Lower leg skin (tissue), 4 donors: ENCODE results near the gene PYURF. TPM values are rescaled to one million over a fixed set of nuclear protein-coding genes. Genes with fewer than 3 reads are reported as not detected.

Source experiments
- DNase-seq, 2 donors: peaks; one replicate each; pipeline ENCODE4 v3.0.0-alpha.2; 2019; ENCODE audit warnings: low spot score in 2 of 2
- H3K4me3 ChIP-seq: fragments of 200-600 bp; sonication (generic); 2 replicates; pipeline ENCODE4 v1.5.1; 2017; ENCODE audit warnings: mild to moderate bottlenecking, low read depth; ENCODE audit not compliant: poor library complexity, severe bottlenecking
- CTCF ChIP-seq, 3 donors: fragments of 450-650 bp; IDR thresholded peaks; one replicate each; pipeline ENCODE4 v1.5.1; 2016; ENCODE audit warnings: antibody characterized with exemption in 3 of 3, mild to moderate bottlenecking in 3 of 3, moderate library complexity in 2 of 3
- POLR2A ChIP-seq, 2 donors: fragments of 450-650 bp; IDR thresholded peaks; one replicate each; pipeline ENCODE4 v1.6.1; 2016 to 2017; ENCODE audit warnings: antibody characterized with exemption in 2 of 2, mild to moderate bottlenecking in 1 of 2, moderate library complexity in 1 of 2
- WGBS, 2 donors: methylation state at CpG; one replicate each; pipeline ENCODE4 v1.1.5; 2018; 5-methylcytosine and 5-hydroxymethylcytosine counted together
- intact Hi-C: fragments of 100-400 bp; cut with DNase I; formaldehyde crosslinking; loops from one replicate; pipeline ENCODE4 v1.15.0; 2023; ENCODE audit warnings: low total_unique reads
- total RNA-seq, 4 donors: library from RNA; depleted of rRNA; stranded (reverse); fragments of >200 nt; gene quantifications; one replicate each; pipeline ENCODE4 v1.1.0, GENCODE V29; 2016

Gene PYURF
- total RNA-seq, 4 donors from 2014 or later, result 83.8 to 110 (median 85.7) TPM

DNA sequence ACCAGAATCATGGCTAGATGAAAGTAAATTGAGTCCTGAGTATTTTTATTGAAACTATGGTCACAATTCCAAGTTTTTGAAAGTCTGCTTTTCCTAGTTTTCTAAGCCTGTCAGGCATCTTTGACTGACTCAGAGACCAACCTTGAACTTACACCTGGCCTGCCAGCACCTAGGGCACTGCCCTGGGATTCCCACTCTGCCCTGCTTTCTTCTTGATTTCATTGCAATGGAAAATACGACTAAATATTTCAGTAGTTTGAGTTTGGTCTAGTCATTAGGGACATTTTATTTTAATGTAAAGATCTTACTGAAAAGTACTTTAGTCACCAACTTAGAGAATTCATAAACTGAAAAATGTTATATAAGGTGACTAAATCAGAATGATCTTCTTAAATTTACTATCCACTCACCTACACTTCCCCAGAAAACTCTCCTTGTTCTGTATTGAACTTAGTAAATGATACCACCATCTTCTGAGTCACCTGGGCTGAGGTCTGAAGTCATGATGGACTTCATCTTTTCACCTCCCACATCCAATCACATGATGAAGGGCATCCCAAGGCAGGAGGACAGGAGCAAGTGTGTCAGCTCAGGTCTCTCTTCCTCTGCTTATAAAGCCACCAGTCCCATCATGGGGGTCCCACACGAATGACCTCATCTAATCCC, 11.6 kb upstream of the PYURF start:
- 87 to 97% methylated on average over 2 of the region's 2 CpGs for WGBS, 2 donors
- intact Hi-C loops, result no loop called here
- no peak for DNase-seq
- TF ChIP-seq POLR2A (IDR thresholded peaks at IDR 0.05) (no peak), CTCF (IDR thresholded peaks at IDR 0.05) (no peak)
- H3K4me3 ChIP-seq, result no peak overlapping the region

DNA sequence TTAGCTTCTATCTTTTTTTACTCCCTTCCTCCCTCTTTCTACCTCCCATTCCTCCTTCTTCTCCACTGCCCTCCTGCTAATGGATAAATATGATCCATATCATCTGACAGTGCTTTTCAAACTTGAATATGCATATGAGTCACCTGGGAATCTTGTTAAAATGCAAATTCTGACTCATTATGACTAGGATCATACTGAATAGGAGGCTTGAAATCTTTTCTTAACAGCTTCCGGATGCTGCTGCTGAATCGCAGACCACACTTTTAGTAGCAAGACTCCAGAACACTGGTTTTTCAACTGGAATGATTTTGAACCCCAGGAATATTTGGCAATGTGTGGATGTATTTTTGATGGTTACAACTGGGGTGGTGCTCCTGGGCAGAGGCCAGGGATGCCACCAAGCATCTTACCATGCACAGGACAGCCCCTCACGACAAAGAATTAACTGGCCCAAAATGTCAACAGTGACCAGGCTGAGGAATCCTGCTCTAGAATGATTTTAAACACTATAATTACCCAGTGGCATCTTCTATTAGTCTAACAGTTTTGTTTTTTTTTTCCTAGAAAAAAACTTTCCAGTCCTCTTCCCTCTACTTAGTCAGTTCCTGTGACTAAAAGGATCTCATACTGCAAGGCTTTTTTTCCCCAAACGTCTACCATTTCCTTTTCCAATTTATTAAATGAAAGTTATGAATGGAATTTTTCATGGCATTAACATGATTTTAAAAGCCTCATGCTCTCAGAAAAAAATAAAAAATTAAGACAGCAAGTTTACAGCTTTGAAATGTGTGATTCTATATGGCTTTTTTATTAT, 10.6 kb upstream of the PYURF start:
- intact Hi-C loops, result loop anchor here (5.0 kb wide), 2 partner anchors 128 to 488 kb away; no protein-coding TSS in a partner anchor
- no peak overlapping the region for H3K4me3 ChIP-seq
- WGBS, 2 donors, result 45 to 46% methylated on average over 4 of the region's 4 CpGs
- TF ChIP-seq CTCF (IDR thresholded peaks at IDR 0.05), result no peak
- no peak for TF ChIP-seq POLR2A (IDR thresholded peaks at IDR 0.05)
- no peak for DNase-seq

- 73 to 77% methylated on average over 6 of the region's 6 CpGs for WGBS, 2 donors
- intact Hi-C loops, result loop anchor here (5.0 kb wide), 2 partner anchors 129 to 489 kb away; no protein-coding TSS in a partner anchor
These were observed 9.7 kb upstream of the PYURF start for GRCh38 chr4:88533088-88533790.

GRCh38 chr4:88531549-88531948, 8.0 kb upstream of the PYURF start:
- no peak for TF ChIP-seq POLR2A (IDR thresholded peaks at IDR 0.05)
- no peak for TF ChIP-seq CTCF (IDR thresholded peaks at IDR 0.05)
- intact Hi-C loops, result loop anchor here (5.0 kb wide), 2 partner anchors 131 to 491 kb away; no protein-coding TSS in a partner anchor
- 43 to 59% methylated on average over 3 of the region's 3 CpGs for WGBS, 2 donors
- H3K4me3 ChIP-seq, result no peak overlapping the region
- DNase-seq, result no peak

More at GRCh38 chr4:88533088-88533790, 9.7 kb upstream of the PYURF start:
- TF ChIP-seq CTCF (IDR thresholded peaks at IDR 0.05), result no peak
- no peak for DNase-seq
- H3K4me3 ChIP-seq, result no peak overlapping the region

DNA sequence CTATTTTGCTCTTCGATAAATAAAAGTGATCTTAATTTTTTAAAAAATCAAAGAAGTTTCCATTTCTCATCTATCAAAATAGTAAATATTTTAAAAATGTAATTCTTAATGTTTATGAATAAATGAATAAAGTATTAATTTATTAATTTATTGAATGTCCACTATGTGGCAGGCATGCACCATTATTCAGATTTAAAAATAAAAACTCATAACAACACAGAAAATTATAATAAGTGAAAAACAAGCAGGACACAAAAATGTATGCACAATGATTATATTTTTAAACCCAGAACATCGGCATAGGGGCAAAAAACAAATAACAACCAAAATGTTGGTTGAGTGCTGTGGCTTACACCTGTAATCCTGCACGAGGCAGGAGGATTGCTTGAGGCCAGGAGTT, 5.3 kb upstream of the PYURF start:
- intact Hi-C loops, result no loop called here
- DNase-seq, result no peak
- WGBS, 2 donors, result 84 to 85% methylated on average over 3 of the region's 3 CpGs
- no peak for TF ChIP-seq POLR2A (IDR thresholded peaks at IDR 0.05)
- no peak for TF ChIP-seq CTCF (IDR thresholded peaks at IDR 0.05)
- H3K4me3 ChIP-seq, result no peak overlapping the region
